BJ (cell line): Measurements from ENCODE around the gene ZNF689. TPM values are rescaled to one million over a fixed set of nuclear protein-coding genes. Genes with fewer than 3 reads are reported as not detected.

Experiments
- CTCF ChIA-PET: fragments of 350-600 bp; formaldehyde crosslinking; extraction: SDS; loops from one replicate; lab custom pipeline; 2021; ENCODE audit warnings: antibody characterized with exemption, inconsistent platforms; lab: Yijun Ruan, JAX
- POLR2A ChIA-PET: fragments of 300-600 bp; sonication (Branson Sonifier 250); formaldehyde crosslinking; extraction: SDS; loops from one replicate; lab custom pipeline; 2021; ENCODE audit warnings: antibody characterized with exemption; lab: Charles Lee
- DNase-seq: peaks from one replicate; pipeline ENCODE4 v3.0.0-alpha.2; 2011; ENCODE audit warnings: low read depth
- H3K27me3 ChIP-seq: 2 replicates; pipeline ENCODE4 v1.6.0; 2011; ENCODE audit warnings: low read length; ENCODE audit not compliant: control insufficient read depth, insufficient read depth
- H3K36me3 ChIP-seq: 2 replicates; pipeline ENCODE4 v1.5.1; 2011; ENCODE audit warnings: low read length; ENCODE audit not compliant: control insufficient read depth, insufficient read depth
- H3K4me3 ChIP-seq: 2 replicates; pipeline ENCODE4 v1.5.1; 2011; ENCODE audit warnings: low read depth, mild to moderate bottlenecking, control low read depth, low read length
- CTCF ChIP-seq: IDR thresholded peaks from 2 replicates; pipeline ENCODE4 v1.5.1; 2011; ENCODE audit warnings: low read depth, mild to moderate bottlenecking, control low read depth, inconsistent platforms, low read length, moderate library complexity; ENCODE audit not compliant: insufficient read depth
- polyA plus RNA-seq: library from polyadenylated mRNA; depleted of rRNA; stranded (reverse); fragments of >200 nt; gene quantifications from 2 replicates; pipeline ENCODE4 v1.2.3, GENCODE V29; 2011

The ZNF689 gene
- polyA plus RNA-seq, 1 experiment = 4.1 TPM

- POLR2A ChIA-PET = no interaction called here
- H3K36me3 ChIP-seq = no peaks in the 10 kb centered on the region; the same call in 1 of the 2 replicates
- CTCF ChIA-PET = interaction anchor here (1.3 kb wide), 1 partner anchor 119 kb away, joined by 5 read pairs; no protein-coding TSS in a partner anchor
- no peak overlapping the region for H3K4me3 ChIP-seq
- TF ChIP-seq CTCF = no peak
- H3K27me3 ChIP-seq = 0 out of 2 replicates have a peak, but pooled peaks cover 2% of the 10 kb centered on the region
- DNase-seq = peak; percentile 41
Measured at GRCh38 chr16:30567991-30568638, 42.1 kb downstream of the ZNF689 start.

GRCh38 chr16:30567160-30567990 lies 42.8 kb downstream of the ZNF689 start:
- H3K36me3 ChIP-seq = no peaks in the 10 kb centered on the region; the same call in 1 of the 2 replicates
- POLR2A ChIA-PET = no interaction called here
- TF ChIP-seq CTCF = no peak
- no peak for DNase-seq
- no peak overlapping the region for H3K4me3 ChIP-seq
- CTCF ChIA-PET = interaction anchor here (1.4 kb wide), 1 partner anchor 32 kb away, joined by 3 read pairs; no protein-coding TSS in a partner anchor
- H3K27me3 ChIP-seq = 0 out of 2 replicates have a peak, but pooled peaks cover 2% of the 10 kb centered on the region

- H3K36me3 ChIP-seq = no peaks in the 10 kb centered on the region; the same call in 1 of the 2 replicates
- ChIA-PET CTCF (interaction anchor here (1.3 to 1.4 kb wide), 2 partner anchors 31 to 136 kb away, joined by 3 to 5 read pairs; partner anchors contain the start of gene DCTPP1), POLR2A (no interaction called here)
- H3K27me3 ChIP-seq = 0 out of 2 replicates have a peak, but pooled peaks cover 2% of the 10 kb centered on the region
- H3K4me3 ChIP-seq = no peak overlapping the region
- TF ChIP-seq CTCF = no peak
- no peak for DNase-seq
Measured at GRCh38 chr16:30566531-30566930, 43.7 kb downstream of the ZNF689 start.

- Histone ChIP-seq H3K27me3 (0 out of 2 replicates have a peak, but pooled peaks cover 2% of the 10 kb centered on the region), H3K4me3 (no peak overlapping the region), H3K36me3 (no peaks in the 10 kb centered on the region; the same call in 1 of the 2 replicates)
- DNase-seq = no peak
- no peak for TF ChIP-seq CTCF
- ChIA-PET POLR2A (no interaction called here), CTCF (interaction anchor here (1.3 to 2.0 kb wide), 2 partner anchors 30 to 136 kb away, joined by 5 read pairs; partner anchors contain the start of gene DCTPP1)
Measured at GRCh38 chr16:30565984-30566383, 44.2 kb downstream of the ZNF689 start.
